Pons (tissue), 1 donor: Measurements from ENCODE around the gene IGSF11.
"Not testable (repeated sequence)": the region's sequence is repeated elsewhere in the genome, so short reads cannot be mapped to it uniquely, and the experiment has no call there.

ENCODE experiments used
- DNase-seq: peaks from one replicate; pipeline ENCODE4 v3.0.0-alpha.2; 2016; ENCODE audit warnings: low spot score

The IGSF11 gene

DNA sequence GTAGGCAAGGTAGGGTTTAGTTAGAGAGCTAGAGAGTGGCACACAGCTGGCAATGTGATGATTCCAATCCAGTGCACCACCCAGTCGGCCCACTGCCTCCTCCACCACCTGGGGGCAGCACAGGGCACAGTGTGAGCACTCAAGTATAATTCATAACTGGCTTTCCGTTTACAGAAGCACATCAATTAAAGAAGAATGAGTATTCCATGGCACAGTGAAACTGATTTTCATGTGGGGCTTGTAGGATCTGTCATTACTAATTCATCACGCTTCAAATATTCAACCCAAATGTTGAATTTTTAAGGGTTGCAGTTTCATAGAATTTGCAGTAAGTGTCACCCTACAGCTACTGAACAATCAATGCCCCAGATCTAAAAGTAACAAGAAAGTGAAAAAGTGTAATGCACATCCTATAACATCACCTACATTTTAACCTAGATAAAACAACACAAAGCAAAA is 149.9 kb downstream of the IGSF11 start:
- DNase-seq: peak; percentile 82

DNA sequence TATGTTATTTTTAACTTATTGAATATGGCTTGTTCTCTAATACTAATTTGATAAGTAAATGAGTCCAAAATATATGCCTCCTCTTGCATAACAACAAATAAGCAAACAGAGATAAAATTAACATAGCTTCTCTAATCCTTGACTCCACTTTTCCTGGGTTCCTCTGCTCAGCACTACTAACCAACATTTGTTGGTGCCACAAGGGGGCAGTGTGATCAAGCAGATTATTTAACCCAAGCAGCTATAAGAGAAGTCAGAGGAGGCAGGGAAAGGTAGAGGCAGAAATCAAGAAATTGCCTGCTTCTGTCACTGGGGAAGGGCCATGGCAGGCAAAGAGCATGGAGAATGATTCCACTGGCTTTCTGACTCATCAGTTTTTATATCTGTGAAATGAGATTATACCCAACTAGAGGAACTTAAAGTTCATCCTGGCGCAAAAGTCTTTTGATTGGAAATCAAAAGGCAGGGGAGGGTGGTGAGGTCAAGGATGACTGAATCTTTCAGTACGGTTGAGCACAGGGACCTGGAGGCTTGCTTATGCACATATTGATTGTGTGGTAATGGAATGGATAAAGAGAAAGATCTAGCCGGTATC is 152.2 kb downstream of the IGSF11 start:
- peak; percentile 86 for DNase-seq

DNA sequence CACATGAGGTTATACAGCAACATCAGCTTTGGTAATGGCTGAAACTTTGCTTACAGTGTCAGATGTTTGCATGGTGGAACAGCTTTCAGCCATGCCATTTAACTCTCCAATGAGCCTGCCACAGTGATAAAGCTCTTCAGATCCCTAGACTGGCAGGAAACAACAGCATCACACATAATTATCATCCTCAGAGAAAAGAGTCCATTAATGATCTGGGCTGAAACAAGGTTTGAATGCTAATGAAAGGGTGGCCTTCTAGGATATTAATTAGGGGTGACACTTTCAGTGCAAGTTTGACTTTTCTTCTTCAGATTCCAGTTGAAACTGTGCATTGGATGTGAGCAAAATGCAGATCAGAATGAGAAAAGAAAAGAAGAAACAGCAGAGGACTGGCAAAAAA is 166.6 kb downstream of the IGSF11 start:
- no peak for DNase-seq

DNA sequence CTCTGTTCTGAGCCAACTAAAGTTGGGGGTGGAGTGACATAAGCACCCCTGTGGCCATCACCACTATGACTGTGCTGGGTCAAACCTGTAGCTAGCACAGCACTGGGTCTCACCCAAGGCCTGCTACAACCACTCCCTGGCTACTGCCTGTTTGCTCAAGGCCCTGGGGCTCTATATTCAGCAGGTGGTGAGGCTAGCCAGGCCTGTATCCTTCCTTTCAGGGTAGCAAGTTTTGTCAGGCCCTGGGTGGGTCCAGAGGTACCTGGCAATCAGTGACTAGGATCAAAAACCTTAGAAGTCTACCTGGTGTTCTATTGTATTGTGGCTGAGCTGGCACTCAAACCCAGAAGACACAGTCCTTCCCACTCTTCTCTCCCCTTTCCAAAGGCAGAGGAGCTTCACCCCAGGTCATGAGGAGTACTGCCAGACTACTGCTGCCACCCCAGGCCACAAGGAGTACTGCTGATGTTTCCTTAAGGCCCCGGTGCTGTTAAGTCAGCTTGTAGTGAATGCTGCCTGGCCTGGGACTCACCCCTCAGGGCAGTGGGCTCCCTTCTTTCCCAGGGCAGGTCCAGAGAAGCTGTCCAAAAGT is 170.8 kb downstream of the IGSF11 start:
- no peak for DNase-seq

DNA sequence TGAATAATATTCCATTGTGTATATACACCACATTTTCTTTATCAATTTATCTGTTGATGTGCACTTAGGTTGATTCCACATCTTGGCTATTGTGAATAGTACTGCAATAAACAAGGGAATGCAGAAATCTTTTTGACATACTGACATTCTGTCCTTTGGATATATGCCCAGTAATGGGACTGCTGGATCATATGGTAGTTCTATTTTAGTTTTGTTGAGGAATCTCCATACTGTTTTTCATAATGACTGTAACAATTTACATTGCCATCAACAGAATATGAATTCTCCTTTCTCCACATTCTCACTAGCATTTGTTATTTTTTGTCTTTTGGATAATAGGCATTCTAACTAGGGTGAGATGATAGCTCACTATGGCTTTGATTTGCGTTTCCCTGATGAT is 174.7 kb downstream of the IGSF11 start:
- no peak for DNase-seq

DNA sequence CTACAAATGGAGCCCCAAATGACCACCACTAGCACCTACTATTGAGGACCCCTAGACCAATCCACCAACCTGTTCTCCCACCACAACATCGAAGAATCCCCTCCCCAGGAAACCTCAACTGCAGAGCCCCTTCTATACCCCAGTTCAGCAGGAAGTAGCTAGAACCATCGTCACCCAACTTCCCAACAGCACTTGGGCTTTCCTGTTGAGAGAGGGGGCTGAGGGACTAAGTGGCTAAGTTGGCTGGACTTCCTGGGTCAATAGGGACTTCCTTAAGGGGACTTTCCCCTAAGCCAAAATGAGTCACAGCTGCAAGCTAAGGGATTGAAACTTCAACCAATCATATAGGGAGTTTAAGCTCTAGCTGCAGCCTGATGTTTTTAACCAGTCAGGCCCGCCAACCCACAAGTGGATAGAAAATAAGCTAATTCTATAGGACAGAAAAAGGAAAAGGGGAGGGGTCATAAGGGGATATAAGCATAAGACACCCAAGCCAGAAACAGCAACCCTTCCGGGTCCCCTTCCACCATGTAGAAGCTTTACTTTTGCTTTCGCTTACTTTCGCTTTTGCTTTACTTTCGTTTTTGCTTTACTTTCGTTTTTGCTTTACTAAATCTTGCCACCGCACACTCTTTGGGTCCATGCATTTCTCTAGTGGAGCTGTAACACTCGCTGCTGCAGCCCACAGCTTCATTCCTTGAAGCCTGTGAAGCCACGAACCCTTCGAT is 183.0 kb downstream of the IGSF11 start:
- not testable (repeated sequence) for DNase-seq

DNA sequence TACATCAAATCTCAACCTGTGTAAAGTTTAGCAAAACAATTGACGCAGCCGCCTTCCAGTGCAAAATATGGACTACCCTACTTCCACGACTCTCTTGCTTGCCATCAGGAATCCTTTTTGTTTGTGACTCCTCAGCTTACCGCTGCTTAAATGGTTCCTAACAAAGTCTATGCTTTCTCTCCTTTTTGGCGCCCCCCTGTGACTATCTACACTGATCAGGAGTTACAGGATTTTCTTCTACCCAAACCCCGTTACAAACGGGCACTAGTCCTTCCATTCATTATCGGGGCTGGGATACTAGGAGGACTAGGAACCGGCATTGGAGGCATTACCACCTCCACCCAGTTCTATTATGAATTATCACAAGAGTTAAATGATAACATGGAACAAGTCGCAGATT is 184.0 kb downstream of the IGSF11 start:
- no peak for DNase-seq
